Glomerular visceral epithelial cell (primary cell): ENCODE results near the gene TRDMT1.

Experiments used
- DNase-seq: peaks from one replicate; pipeline ENCODE4 v3.0.0-alpha.2; 2016; ENCODE audit errors: extremely low spot score

TRDMT1 gene

DNA sequence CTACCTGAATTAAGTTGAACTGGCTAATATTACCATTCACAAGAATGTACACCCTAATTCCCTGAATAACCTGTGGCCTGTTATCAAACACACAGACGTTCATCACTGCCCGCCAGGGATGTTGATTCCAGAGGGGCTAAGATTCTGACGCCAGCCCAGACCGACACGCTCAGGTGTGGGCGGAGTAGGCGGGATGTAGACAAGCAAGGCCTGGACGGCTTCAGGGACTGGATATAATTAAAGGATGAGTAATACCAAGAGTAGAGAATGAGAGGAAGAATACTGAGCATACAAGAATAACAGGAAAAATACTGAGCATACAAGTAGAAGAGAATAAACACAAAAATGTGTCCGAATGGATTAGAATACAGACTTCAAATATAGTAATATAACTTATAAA lies 100.9 kb downstream of the TRDMT1 start:
- no peak for DNase-seq

- DNase-seq, result no peak
Measured at GRCh38 chr10:17098012-17098411, 103.5 kb downstream of the TRDMT1 start.
